Measurements from ENCODE around the gene ANKRD44. TPM values are rescaled to one million over a fixed set of nuclear protein-coding genes. Genes with fewer than 3 reads are reported as not detected.
A peak's percentile ranks its signal among the peaks of the same experiment; 100 is the strongest.
"Not testable (repeated sequence)": the region's sequence is repeated elsewhere in the genome, so short reads cannot be mapped to it uniquely, and the experiment has no call there.

The ANKRD44 gene
- total RNA-seq, 1 donor from 2014 or later = 59.9 TPM

GRCh38 chr2:197031803-197032202 lies 278.8 kb downstream of the ANKRD44 start:
- no peak for DNase-seq (ENCODE audit: low spot score)

GRCh38 chr2:197030090-197030489 lies 280.5 kb downstream of the ANKRD44 start:
- no peak for DNase-seq (ENCODE audit: low spot score)

- no peak for DNase-seq (ENCODE audit: low spot score)
Measured at GRCh38 chr2:197028633-197029032, 281.9 kb downstream of the ANKRD44 start.

- DNase-seq (ENCODE audit: low spot score) = no peak
Measured at GRCh38 chr2:197028230-197028629, 282.4 kb downstream of the ANKRD44 start.

GRCh38 chr2:197024206-197024605 lies 286.4 kb downstream of the ANKRD44 start:
- no peak for DNase-seq (ENCODE audit: low spot score)

- DNase-seq (ENCODE audit: low spot score) = not testable (repeated sequence)
Measured at GRCh38 chr2:197020921-197021320, 289.7 kb downstream of the ANKRD44 start.

- DNase-seq (ENCODE audit: low spot score) = no peak
Measured at GRCh38 chr2:197013098-197013497, 297.5 kb downstream of the ANKRD44 start.

- peak; percentile 45 for DNase-seq (ENCODE audit: low spot score)
Measured at GRCh38 chr2:197011801-197012641, 298.6 kb downstream of the ANKRD44 start.

- no peak for DNase-seq (ENCODE audit: low spot score)
Measured at GRCh38 chr2:197011021-197011417, 299.6 kb downstream of the ANKRD44 start.

- DNase-seq (ENCODE audit: low spot score) = no peak
Measured at GRCh38 chr2:197010200-197011020, 300.2 kb downstream of the ANKRD44 start.

- DNase-seq (ENCODE audit: low spot score) = not testable (repeated sequence)
Measured at GRCh38 chr2:197008741-197009341, 301.7 kb downstream of the ANKRD44 start.

- DNase-seq (ENCODE audit: low spot score) = no peak
Measured at GRCh38 chr2:197007716-197008628, 302.6 kb downstream of the ANKRD44 start.

GRCh38 chr2:197001921-197002320 lies 308.7 kb downstream of the ANKRD44 start:
- no peak for DNase-seq (ENCODE audit: low spot score)

- no peak for DNase-seq (ENCODE audit: low spot score)
Measured at GRCh38 chr2:196995757-196996314, 314.7 kb downstream of the ANKRD44 start.

- DNase-seq (ENCODE audit: low spot score) = no peak
Measured at GRCh38 chr2:196994764-196995163, 315.8 kb downstream of the ANKRD44 start.

- DNase-seq (ENCODE audit: low spot score) = no peak
Measured at GRCh38 chr2:196993617-196994016, 317.0 kb downstream of the ANKRD44 start.

- DNase-seq (ENCODE audit: low spot score) = no peak
Measured at GRCh38 chr2:196992466-196992865, 318.1 kb downstream of the ANKRD44 start.

GRCh38 chr2:196990788-196991461 lies 319.7 kb downstream of the ANKRD44 start:
- no peak for DNase-seq (ENCODE audit: low spot score)

GRCh38 chr2:196990092-196990491 lies 320.5 kb downstream of the ANKRD44 start:
- DNase-seq (ENCODE audit: low spot score) = no peak

GRCh38 chr2:196989496-196989895 lies 321.1 kb downstream of the ANKRD44 start:
- DNase-seq (ENCODE audit: low spot score) = no peak
